ENCODE results near the gene RPL27.
A peak's percentile ranks its signal among the peaks of the same experiment; 100 is the strongest.

RPL27 gene

GRCh38 chr17:43020789-43021740 is 22.8 kb downstream of the RPL27 start:
- DNase-seq (ENCODE audit: low read depth), result no peak

GRCh38 chr17:43021741-43022512 is 23.7 kb downstream of the RPL27 start, which contains the start of gene VAT1:
Gene VAT1 (minus strand): TSS chr17:43022385. CDS start chr17:43022322, 63 bp downstream.
- peak; percentile 43 for DNase-seq (ENCODE audit: low read depth)

- peak; percentile 71 for DNase-seq (ENCODE audit: low read depth)
Measured at GRCh38 chr17:43024407-43025289, 26.4 kb downstream of the RPL27 start, which contains the start of gene RND2. Gene RND2 (plus strand): TSS chr17:43025231. CDS start chr17:43025348, 117 bp downstream.

GRCh38 chr17:43025290-43025657 is 27.1 kb downstream of the RPL27 start:
- DNase-seq (ENCODE audit: low read depth), result no peak

GRCh38 chr17:43025766-43026537 is 27.7 kb downstream of the RPL27 start:
- DNase-seq (ENCODE audit: low read depth), result no peak

DNA sequence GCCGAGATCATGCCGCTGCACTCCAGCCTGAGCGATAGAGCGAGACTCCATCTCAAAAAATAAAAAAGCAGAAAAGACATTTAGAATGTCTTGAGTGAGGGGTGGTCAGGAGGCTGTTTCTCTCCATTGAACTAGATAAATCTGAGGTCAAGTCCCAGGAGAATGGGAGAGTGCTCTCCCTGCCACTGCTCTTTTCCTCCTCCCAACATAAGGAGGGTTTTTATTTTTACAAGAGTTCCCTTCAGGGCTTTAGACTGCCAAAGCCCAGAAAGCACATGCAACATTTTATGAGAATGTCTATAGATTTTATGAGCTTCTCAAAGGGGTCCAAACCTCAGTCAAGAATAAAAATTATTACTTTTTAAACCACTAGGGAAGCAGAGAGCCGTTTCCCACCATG is 28.4 kb downstream of the RPL27 start:
- DNase-seq (ENCODE audit: low read depth), result no peak

- DNase-seq (ENCODE audit: low read depth), result no peak
Measured at GRCh38 chr17:43027091-43028032, 29.1 kb downstream of the RPL27 start.

- no peak for DNase-seq (ENCODE audit: low read depth)
Measured at GRCh38 chr17:43028221-43028861, 30.1 kb downstream of the RPL27 start.

DNA sequence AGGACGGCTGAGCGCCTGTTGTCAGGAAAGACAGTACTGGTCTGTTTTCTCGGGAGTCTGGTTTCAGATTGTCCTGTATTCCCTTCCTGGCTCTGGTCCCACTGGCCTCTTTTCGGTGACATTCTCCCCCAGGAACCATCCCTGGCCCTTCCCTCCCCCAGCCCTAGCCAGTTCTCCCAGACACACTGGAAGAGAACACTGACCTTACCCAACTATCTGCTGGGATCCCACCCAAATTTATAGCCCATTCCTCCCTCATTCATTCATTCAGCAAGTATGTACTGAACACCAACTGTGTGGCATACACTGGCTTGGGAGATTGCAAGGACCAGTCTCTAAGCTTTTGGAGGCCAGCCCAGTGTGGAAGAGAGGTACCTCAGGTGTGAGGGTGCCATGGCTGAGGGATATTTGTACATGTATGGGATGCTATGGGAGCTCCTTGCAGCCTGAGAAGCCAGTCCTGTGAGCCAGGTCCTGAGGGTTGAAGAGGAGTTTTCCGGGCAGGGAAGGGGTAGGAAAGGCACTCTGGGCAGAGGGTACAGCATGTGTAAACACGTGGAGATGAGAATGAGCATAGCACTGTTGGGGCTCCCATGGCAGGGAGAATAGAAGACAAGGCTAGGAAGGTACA is 32.0 kb downstream of the RPL27 start:
- DNase-seq (ENCODE audit: low read depth), result no peak

GRCh38 chr17:43031666-43032065 is 33.4 kb downstream of the RPL27 start:
- DNase-seq (ENCODE audit: low read depth), result no peak

- no peak for DNase-seq (ENCODE audit: low read depth)
Measured at GRCh38 chr17:43033948-43034881, 36.0 kb downstream of the RPL27 start.

- no peak for DNase-seq (ENCODE audit: low read depth)
Measured at GRCh38 chr17:43034894-43035293, 36.7 kb downstream of the RPL27 start.

DNA sequence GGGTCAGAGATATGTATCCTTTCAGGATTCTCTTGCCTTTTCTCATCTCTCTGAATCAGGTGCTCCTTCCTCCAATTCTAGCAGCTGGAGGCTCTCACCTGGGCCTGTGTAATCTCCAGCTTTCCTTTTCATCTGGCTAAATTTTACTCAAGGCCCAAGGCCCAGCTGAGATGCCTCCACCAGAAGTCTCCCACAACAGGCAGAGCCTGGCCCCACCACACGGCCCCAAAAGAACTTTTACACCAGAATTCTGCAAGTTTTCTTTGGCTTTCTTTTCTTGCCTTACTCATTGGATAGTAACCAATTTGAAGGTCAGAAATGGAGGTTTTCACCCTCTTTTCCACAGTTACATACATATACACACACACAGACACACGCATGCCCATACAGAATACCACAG is 41.4 kb downstream of the RPL27 start:
- no peak for DNase-seq (ENCODE audit: low read depth)

- no peak for DNase-seq (ENCODE audit: low read depth)
Measured at GRCh38 chr17:43040655-43041054, 42.4 kb downstream of the RPL27 start.

GRCh38 chr17:43042025-43042628 is 43.9 kb downstream of the RPL27 start:
- no peak for DNase-seq (ENCODE audit: low read depth)

- no peak for DNase-seq (ENCODE audit: low read depth)
Measured at GRCh38 chr17:43043307-43043706, 45.1 kb downstream of the RPL27 start.

- DNase-seq (ENCODE audit: low read depth), result no peak
Measured at GRCh38 chr17:43044024-43044423, 45.8 kb downstream of the RPL27 start.
